ENCODE measurements around the gene AP2A2. TPM values are rescaled to one million over a fixed set of nuclear protein-coding genes. Genes with fewer than 3 reads are reported as not detected.

Gene AP2A2
- total and polyA plus RNA-seq, 2 donors (not counting 1 experiment from before 2014, with no cell fraction given): 53.1 to 57.0 TPM

GRCh38 chr11:928786-929185 lies 3.1 kb downstream of the AP2A2 start:
- Histone ChIP-seq H3K4me1 (ENCODE audit: control insufficient read depth in 2 of 2, insufficient read depth in 2 of 2, low read length in 2 of 2) (peaks cover 13 to 22% of the 10 kb centered on the region in 2 donors), H3K79me2 (ENCODE audit: control insufficient read depth, insufficient read depth, low read length) (peaks cover 74% of the 10 kb centered on the region), H3K9me3 (ENCODE audit: control extremely low read depth in 1 of 3, control insufficient read depth in 2 of 3, insufficient read depth in 1 of 3, low read length in 2 of 3) (no peaks in the 10 kb centered on the region), H3K4me2 (replicated peaks; ENCODE audit: low read depth, low read length, poor library complexity, severe bottlenecking) (no peak overlapping the region), H3K4me3 (ENCODE audit: control extremely low read depth in 1 of 5, extremely low read depth in 1 of 5, insufficient read depth in 1 of 5, low read depth in 2 of 5, low read length in 4 of 5) (no peak overlapping the region), H3K36me3 (replicated peaks in 1 of 2; ENCODE audit: control extremely low read depth in 1 of 2, control insufficient read depth in 1 of 2, extremely low read depth in 1 of 2, insufficient read depth in 2 of 2, low read length in 1 of 2) (no peaks in the 10 kb centered on the region), H3K9ac (ENCODE audit: low read length) (no peak overlapping the region), H4K20me1 (ENCODE audit: control insufficient read depth, insufficient read depth, low read length, poor library complexity, severe bottlenecking) (peaks cover 52% of the 10 kb centered on the region), H3K27ac (ENCODE audit: low read length in 2 of 2) (no peak overlapping the region), H2AFZ (ENCODE audit: insufficient read depth, low read depth, low read length, poor library complexity, severe bottlenecking) (no peak overlapping the region), H3K27me3 (replicated peaks in 1 of 4; ENCODE audit: control extremely low read depth in 1 of 4, control insufficient read depth in 3 of 4, insufficient read depth in 4 of 4, low read length in 3 of 4) (no peaks in the 10 kb centered on the region)
- no peak overlapping the region for H3K27ac Mint-ChIP-seq
- H3K9me3 Mint-ChIP-seq (ENCODE audit: insufficient read depth): no peaks in the 10 kb centered on the region
- peaks cover 29% of the 10 kb centered on the region for H3K4me1 Mint-ChIP-seq
- POLR2A ChIA-PET: no interaction called here
- intact Hi-C loops (cut with micrococcal nuclease): loop anchor here (5.0 kb wide), 1 partner anchor 121 kb away; the partner anchor contains the start of genes PIDD1 and RPLP2
- H3K4me3 Mint-ChIP-seq: no peak overlapping the region
- H3K27me3 Mint-ChIP-seq: no peaks in the 10 kb centered on the region
- WGBS (ENCODE audit: insufficient coverage): 81% methylated on average over 6 of the region's 8 CpGs
- no peak for TF ChIP-seq CTCF (IDR thresholded peaks at IDR 0.05)
- no peak for TF ChIP-seq EZH2 (IDR thresholded peaks at IDR 0.05; ENCODE audit: borderline replicate concordance, insufficient read depth, low read depth, low read length, poor library complexity, severe bottlenecking)
- DNase-seq (no peak), ATAC-seq (ENCODE audit: low read depth) (no peak)
- CTCF ChIA-PET: no interaction called here

GRCh38 chr11:929405-929804 lies 3.7 kb downstream of the AP2A2 start:
- ATAC-seq (ENCODE audit: low read depth) (no peak), DNase-seq (no peak)
- peaks cover 79% of the 10 kb centered on the region for H3K79me2 ChIP-seq (ENCODE audit: control insufficient read depth, insufficient read depth, low read length)
- H3K9ac ChIP-seq (ENCODE audit: low read length): no peak overlapping the region
- Mint-ChIP-seq H3K4me1 (peaks cover 31% of the 10 kb centered on the region), H3K4me3 (no peak overlapping the region), H3K9me3 (ENCODE audit: insufficient read depth) (no peaks in the 10 kb centered on the region), H3K27me3 (no peaks in the 10 kb centered on the region), H3K27ac (no peak overlapping the region)
- no peaks in the 10 kb centered on the region for H3K9me3 ChIP-seq (ENCODE audit: control extremely low read depth in 1 of 3, control insufficient read depth in 2 of 3, insufficient read depth in 1 of 3, low read length in 2 of 3)
- H3K27ac ChIP-seq (ENCODE audit: low read length in 2 of 2): no peak overlapping the region
- H3K4me1 ChIP-seq (ENCODE audit: control insufficient read depth in 2 of 2, insufficient read depth in 2 of 2, low read length in 2 of 2): peaks cover 13 to 22% of the 10 kb centered on the region in 2 donors
- H3K36me3 ChIP-seq (replicated peaks in 1 of 2; ENCODE audit: control extremely low read depth in 1 of 2, control insufficient read depth in 1 of 2, extremely low read depth in 1 of 2, insufficient read depth in 2 of 2, low read length in 1 of 2): no peaks in the 10 kb centered on the region
- 98% methylated on average over 10 of the region's 11 CpGs for WGBS (ENCODE audit: insufficient coverage)
- no peaks in the 10 kb centered on the region for H3K27me3 ChIP-seq (replicated peaks in 1 of 4; ENCODE audit: control extremely low read depth in 1 of 4, control insufficient read depth in 3 of 4, insufficient read depth in 4 of 4, low read length in 3 of 4)
- intact Hi-C loops (cut with micrococcal nuclease): loop anchor here (5.0 kb wide), 1 partner anchor 122 kb away; the partner anchor contains the start of genes PIDD1 and RPLP2
- H2AFZ ChIP-seq (ENCODE audit: insufficient read depth, low read depth, low read length, poor library complexity, severe bottlenecking): no peak overlapping the region
- no peak for TF ChIP-seq EZH2 (IDR thresholded peaks at IDR 0.05; ENCODE audit: borderline replicate concordance, insufficient read depth, low read depth, low read length, poor library complexity, severe bottlenecking)
- TF ChIP-seq CTCF (IDR thresholded peaks at IDR 0.05): no peak
- peaks cover 55% of the 10 kb centered on the region for H4K20me1 ChIP-seq (ENCODE audit: control insufficient read depth, insufficient read depth, low read length, poor library complexity, severe bottlenecking)
- H3K4me3 ChIP-seq (ENCODE audit: control extremely low read depth in 1 of 5, extremely low read depth in 1 of 5, insufficient read depth in 1 of 5, low read depth in 2 of 5, low read length in 4 of 5): no peak overlapping the region
- ChIA-PET CTCF (no interaction called here), POLR2A (no interaction called here)
- H3K4me2 ChIP-seq (replicated peaks; ENCODE audit: low read depth, low read length, poor library complexity, severe bottlenecking): no peak overlapping the region

Measured in B cell (primary cell).